Globus pallidus (tissue), 1 donor: ENCODE results near the gene MRPS25.

Experiments
- DNase-seq: peaks from one replicate; pipeline ENCODE4 v3.0.0-alpha.2; 2015; ENCODE audit warnings: low spot score

The MRPS25 gene

GRCh38 chr3:15081960-15082664 is 17.0 kb upstream of the MRPS25 start:
- no peak for DNase-seq

GRCh38 chr3:15079091-15079490 is 14.0 kb upstream of the MRPS25 start:
- no peak for DNase-seq

GRCh38 chr3:15074500-15074899 is 9.4 kb upstream of the MRPS25 start:
- DNase-seq = no peak

- no peak for DNase-seq
Measured at GRCh38 chr3:15071699-15072098, 6.6 kb upstream of the MRPS25 start.

- no peak for DNase-seq
Measured at GRCh38 chr3:15069441-15069840, 4.3 kb upstream of the MRPS25 start.

GRCh38 chr3:15066467-15066866 is 1.4 kb upstream of the MRPS25 start:
- DNase-seq = no peak

GRCh38 chr3:15065550-15066007 is 464 bp upstream of the MRPS25 start:
- no peak for DNase-seq

- DNase-seq = no peak
Measured at GRCh38 chr3:15064299-15064834, 748 bp downstream of the MRPS25 start.

- DNase-seq = no peak
Measured at GRCh38 chr3:15063656-15064286, 1.3 kb downstream of the MRPS25 start.

- DNase-seq = no peak
Measured at GRCh38 chr3:15063238-15063637, 1.9 kb downstream of the MRPS25 start.

GRCh38 chr3:15060029-15060428 is 5.1 kb downstream of the MRPS25 start:
- no peak for DNase-seq

GRCh38 chr3:15056676-15057404 is 8.3 kb downstream of the MRPS25 start:
- no peak for DNase-seq

- DNase-seq = no peak
Measured at GRCh38 chr3:15055019-15055557, 10.0 kb downstream of the MRPS25 start.

- DNase-seq = no peak
Measured at GRCh38 chr3:15053541-15053940, 11.6 kb downstream of the MRPS25 start.

GRCh38 chr3:15052335-15053242 is 12.5 kb downstream of the MRPS25 start:
- DNase-seq = no peak

- peak; percentile 16 for DNase-seq
Measured at GRCh38 chr3:15051531-15051930, 13.6 kb downstream of the MRPS25 start.

GRCh38 chr3:15050405-15051092 is 14.6 kb downstream of the MRPS25 start:
- no peak for DNase-seq

GRCh38 chr3:15049584-15049983 is 15.5 kb downstream of the MRPS25 start:
- no peak for DNase-seq

- DNase-seq = no peak
Measured at GRCh38 chr3:15045667-15046066, 19.4 kb downstream of the MRPS25 start.

- no peak for DNase-seq
Measured at GRCh38 chr3:15044326-15044725, 20.8 kb downstream of the MRPS25 start.
